IMR-90 (cell line): ENCODE measurements around the gene TRAF3IP3. TPM values are rescaled to one million over a fixed set of nuclear protein-coding genes. Genes with fewer than 3 reads are reported as not detected.
A peak's percentile ranks its signal among the peaks of the same experiment; 100 is the strongest.

Experiments
- ATAC-seq: fragments of 200-7000 bp; cut with Tn5 transposase; 2 replicates; pipeline ENCODE4 v1.9.1; 2020; ENCODE audit warnings: low read depth, mild to moderate bottlenecking, moderate library complexity
- BruUV-seq: library from RNA; stranded (reverse); fragments of 400-500 nt; replicated peaks from 2 replicates; lab custom pipeline; 2021; lab: Mats Ljungman, UMichigan
- CTCF ChIA-PET: fragments of 300-600 bp; formaldehyde crosslinking; extraction: SDS; loops from one replicate; lab custom pipeline; 2021; ENCODE audit warnings: antibody characterized with exemption; lab: Yijun Ruan, JAX
- POLR2A ChIA-PET: fragments of 300-600 bp; sonication (Branson Sonifier 250); formaldehyde crosslinking; loops from one replicate; lab custom pipeline; 2022; ENCODE audit warnings: antibody characterized with exemption; ENCODE audit not compliant: unreplicated experiment; lab: Charles Lee
- DNase-seq: peaks from one replicate; pipeline ENCODE4 v3.0.0; 2013
- H2AFZ ChIP-seq: replicated peaks from 2 replicates; pipeline ENCODE3; 2013; ENCODE audit warnings: low read length, mild to moderate bottlenecking; ENCODE audit not compliant: poor library complexity
- H2AK5ac ChIP-seq: 2 replicates; pipeline ENCODE4 v1.6.1; 2013; ENCODE audit warnings: low read depth, low read length, inconsistent platforms
- H2AK9ac ChIP-seq: replicated peaks from 2 replicates; pipeline ENCODE3; 2013; ENCODE audit warnings: mild to moderate bottlenecking, low read depth, low read length, moderate library complexity; ENCODE audit not compliant: poor library complexity
- H2BK120ac ChIP-seq: 2 replicates; pipeline ENCODE4 v1.6.1; 2013; ENCODE audit warnings: low read depth, low read length, inconsistent platforms
- H2BK15ac ChIP-seq: 3 replicates; pipeline ENCODE4 v1.6.1; 2013; ENCODE audit warnings: low read depth, low read length, inconsistent platforms
- H2BK20ac ChIP-seq: 2 replicates; pipeline ENCODE4 v1.6.1; 2013; ENCODE audit warnings: low read depth, mild to moderate bottlenecking, inconsistent platforms, low read length, moderate library complexity
- H2BK5ac ChIP-seq: 2 replicates; pipeline ENCODE4 v1.6.1; 2013; ENCODE audit warnings: mild to moderate bottlenecking, low read depth, low read length, inconsistent platforms; ENCODE audit not compliant: poor library complexity, severe bottlenecking
- H3K14ac ChIP-seq: replicated peaks from 2 replicates; pipeline ENCODE4 v1.6.1; 2013; ENCODE audit warnings: low read depth, low read length, inconsistent platforms
- H3K18ac ChIP-seq: 2 replicates; pipeline ENCODE4 v1.6.1; 2013; ENCODE audit warnings: low read depth, low read length, control low read depth
- H3K23ac ChIP-seq: 2 replicates; pipeline ENCODE4 v1.6.1; 2013; ENCODE audit warnings: low read depth, low read length, inconsistent platforms
- H3K27ac ChIP-seq: 2 replicates; pipeline ENCODE4 v1.5.1; 2013; ENCODE audit warnings: mild to moderate bottlenecking, control low read depth, low read length; ENCODE audit not compliant: insufficient read depth
- H3K27me3 ChIP-seq: 2 replicates; pipeline ENCODE4 v1.6.1; 2013; ENCODE audit warnings: low read length; ENCODE audit not compliant: control insufficient read depth, insufficient read depth
- H3K36me3 ChIP-seq: 2 replicates; pipeline ENCODE4 v1.6.1; 2013; ENCODE audit warnings: low read length, mixed read lengths; ENCODE audit not compliant: control insufficient read depth, insufficient read depth
- H3K4ac ChIP-seq: 2 replicates; pipeline ENCODE4 v1.6.1; 2013; ENCODE audit warnings: low read depth, low read length, inconsistent platforms
- H3K4me1 ChIP-seq: 2 replicates; pipeline ENCODE4 v1.6.1; 2013; ENCODE audit warnings: low read length, mixed read lengths; ENCODE audit not compliant: control insufficient read depth, insufficient read depth
- H3K4me2 ChIP-seq: 2 replicates; pipeline ENCODE4 v1.6.1; 2013; ENCODE audit warnings: low read depth, mild to moderate bottlenecking, control low read depth, low read length, moderate library complexity
- H3K4me3 ChIP-seq: 2 replicates; pipeline ENCODE4 v1.5.1; 2013; ENCODE audit warnings: low read depth, mild to moderate bottlenecking, control low read depth, low read length, moderate library complexity; ENCODE audit not compliant: insufficient read depth
- H3K56ac ChIP-seq: 2 replicates; pipeline ENCODE4 v1.6.1; 2013; ENCODE audit warnings: low read length, inconsistent platforms; ENCODE audit not compliant: insufficient read depth; ENCODE audit errors: extremely low read depth
- H3K79me1 ChIP-seq, 2 experiments: 2 replicates each; pipeline ENCODE4 v1.6.1; 2013; ENCODE audit warnings: low read length in 2 of 2, inconsistent platforms in 1 of 2, low read depth in 1 of 2
- H3K9ac ChIP-seq: 2 replicates; pipeline ENCODE4 v1.6.1; 2013; ENCODE audit warnings: low read depth, low read length, control low read depth
- H3K9me1 ChIP-seq: 2 replicates; pipeline ENCODE4 v1.6.1; 2013; ENCODE audit warnings: low read length, inconsistent platforms; ENCODE audit not compliant: insufficient read depth
- H3K9me3 ChIP-seq: 2 replicates; pipeline ENCODE4 v1.6.1; 2013; ENCODE audit warnings: low read length; ENCODE audit not compliant: control insufficient read depth, insufficient read depth
- H4K20me1 ChIP-seq: 2 replicates; pipeline ENCODE4 v1.6.1; 2013; ENCODE audit warnings: low read length, inconsistent platforms; ENCODE audit not compliant: insufficient read depth
- H4K5ac ChIP-seq: 2 replicates; pipeline ENCODE4 v1.6.1; 2013; ENCODE audit warnings: mild to moderate bottlenecking, low read depth, low read length, control low read depth
- H4K8ac ChIP-seq, 2 experiments: 2 replicates each; pipeline ENCODE4 v1.6.1; 2013; ENCODE audit warnings: low read depth in 2 of 2, low read length in 2 of 2, control low read depth in 1 of 2, inconsistent platforms in 1 of 2
- H4K91ac ChIP-seq: 2 replicates; pipeline ENCODE4 v1.6.1; 2013; ENCODE audit warnings: low read depth, low read length, inconsistent platforms; ENCODE audit not compliant: insufficient read depth
- BHLHE40 ChIP-seq: fragments of 150-350 bp; IDR thresholded peaks from 2 replicates; pipeline ENCODE4 v1.6.1; 2016; ENCODE audit warnings: mild to moderate bottlenecking, low read depth, low read length
- CEBPB ChIP-seq: IDR thresholded peaks from 2 replicates; pipeline ENCODE4 v1.6.1; 2012; ENCODE audit warnings: low read depth, low read length, improper control_type of control experiment
- CHD1 ChIP-seq: IDR thresholded peaks from 2 replicates; pipeline ENCODE4 v1.6.1; 2012; ENCODE audit warnings: low read depth, low read length, improper control_type of control experiment
- CTCF ChIP-seq: conservative IDR thresholded peaks from 2 replicates; pipeline ENCODE4 v1.5.1; 2012; ENCODE audit warnings: mild to moderate bottlenecking, low read depth, low read length, improper control_type of control experiment
- ELK1 ChIP-seq: fragments of 150-350 bp; IDR thresholded peaks from 2 replicates; pipeline ENCODE4 v1.6.1; 2016; ENCODE audit warnings: low read depth, mild to moderate bottlenecking, low read length, moderate library complexity, borderline replicate concordance
- MAFK ChIP-seq: IDR thresholded peaks from 2 replicates; pipeline ENCODE4 v1.6.1; 2012; ENCODE audit warnings: low read depth, low read length, improper control_type of control experiment
- MAZ ChIP-seq: IDR thresholded peaks from 2 replicates; pipeline ENCODE4 v1.6.1; 2012; ENCODE audit warnings: low read depth, mild to moderate bottlenecking, low read length, improper control_type of control experiment, moderate library complexity, borderline replicate concordance
- MXI1 ChIP-seq: IDR thresholded peaks from 2 replicates; pipeline ENCODE4 v1.6.1; 2012; ENCODE audit warnings: low read depth, mild to moderate bottlenecking, low read length, moderate library complexity, borderline replicate concordance
- NFE2L2 ChIP-seq: fragments of 150-350 bp; IDR thresholded peaks from 2 replicates; pipeline ENCODE4 v1.6.1; 2016; ENCODE audit warnings: low read depth, mild to moderate bottlenecking, low read length
- RAD21 ChIP-seq: IDR thresholded peaks from 2 replicates; pipeline ENCODE4 v1.6.1; 2012; ENCODE audit warnings: low read length, improper control_type of control experiment
- RCOR1 ChIP-seq: IDR thresholded peaks from 2 replicates; pipeline ENCODE4 v1.6.1; 2012; ENCODE audit warnings: mild to moderate bottlenecking, low read length, improper control_type of control experiment; ENCODE audit not compliant: insufficient replicate concordance
- RFX5 ChIP-seq: IDR thresholded peaks from 2 replicates; pipeline ENCODE4 v1.8.0; 2012; ENCODE audit warnings: low read depth, mild to moderate bottlenecking, low read length, moderate library complexity
- USF2 ChIP-seq: fragments of 150-350 bp; IDR thresholded peaks from 2 replicates; pipeline ENCODE4 v1.6.1; 2017; ENCODE audit warnings: mild to moderate bottlenecking, antibody characterized with exemption, low read length, low read depth
- WGBS, 2 experiments: methylation state at CpG; one replicate each; pipeline versions ENCODE4 v1.1.5 to v1.1.7; 2013; ENCODE audit warnings: missing lambda C conversion rate in 2 of 2; ENCODE audit not compliant: insufficient read length in 1 of 2; ENCODE audit errors: extremely low coverage in 2 of 2; 5-methylcytosine and 5-hydroxymethylcytosine counted together
- dilution Hi-C: fragments of 300-500 bp; cut with HindIII; formaldehyde crosslinking; loops from one replicate; pipeline ENCODE4 v1.14.3; 2018; ENCODE audit warnings: low sequenced_read_pairs; ENCODE audit not compliant: unreplicated experiment
- in situ Hi-C: fragments of 300-500 bp; cut with MboI; formaldehyde crosslinking; loops from 3 replicates; pipeline ENCODE4 v1.14.3; 2019; ENCODE audit warnings: low sequenced_read_pairs, inconsistent platforms, mixed read lengths
- intact Hi-C: fragments of 100-400 bp; cut with micrococcal nuclease; formaldehyde crosslinking; loops from 2 replicates; pipeline ENCODE4 v1.10.0; 2022
- polyA plus RNA-seq, 3 experiments: library from polyadenylated mRNA; depleted of rRNA; stranded (reverse); fragments of >200 nt; gene quantifications; 2 replicates each; pipeline ENCODE4 v1.2.3, GENCODE V29; 2012; ENCODE audit warnings: low replicate concordance in 1 of 3
- total RNA-seq: library from RNA; depleted of rRNA; stranded (reverse); fragments of >200 nt; gene quantifications from 2 replicates; pipeline ENCODE4 v1.2.3, GENCODE V29; 2012

TRAF3IP3 gene
- total and polyA plus RNA-seq, 2 of the 4 experiments (the other 2 are of a cell fraction): 0.12 to 0.18 TPM

- in situ Hi-C loops: no loop called here
- POLR2A ChIA-PET: no interaction called here
- Histone ChIP-seq H3K9me1 (peaks cover 11% of the 10 kb centered on the region; the same call in 1 of the 2 replicates), H3K4me1 (no peaks in the 10 kb centered on the region; the same call in 1 of the 2 replicates), H4K91ac (no peak overlapping the region), H3K56ac (no peak overlapping the region), H2BK15ac (no peak overlapping the region), H2AFZ (no peak overlapping the region), H3K14ac (no peak overlapping the region), H3K9me3 (no peaks in the 10 kb centered on the region), H3K27me3 (no peaks in the 10 kb centered on the region), H3K23ac (no peak overlapping the region), H4K5ac (no peak overlapping the region), H4K8ac (peak overlapping the region; percentile 84 to 99), H2BK5ac (no peak overlapping the region), H3K4me2 (no peak overlapping the region), H3K27ac (no peak overlapping the region), H2AK9ac (no peak overlapping the region), H3K4me3 (no peak overlapping the region), H3K9ac (no peak overlapping the region), H3K18ac (no peak overlapping the region), H2BK20ac (no peak overlapping the region), H3K36me3 (no peaks in the 10 kb centered on the region), H2AK5ac (no peak overlapping the region), H2BK120ac (no peak overlapping the region), H4K20me1 (no peaks in the 10 kb centered on the region), H3K79me1 (peaks cover 7 to 20% of the 10 kb centered on the region in 2 experiments; a peak in 3 of 4 replicates), H3K4ac (no peak overlapping the region)
- CTCF ChIA-PET: no interaction called here
- dilution Hi-C loops: no loop called here
- no TSS peak for BruUV-seq
- ATAC-seq (no peak), DNase-seq (no peak)
- no peak for TF ChIP-seq MAFK
- TF ChIP-seq NFE2L2: no peak
- no peak for TF ChIP-seq USF2
- no peak for TF ChIP-seq RAD21
- no peak for TF ChIP-seq CHD1
- TF ChIP-seq ELK1: no peak
- TF ChIP-seq RCOR1: no peak
- TF ChIP-seq RFX5: no peak
- no peak for TF ChIP-seq CTCF
- TF ChIP-seq BHLHE40: no peak
- TF ChIP-seq MXI1: no peak
- TF ChIP-seq MAZ: no peak
- TF ChIP-seq CEBPB: no peak
- intact Hi-C loops: no loop called here
- no CpG with 5 or more reads among the region's 4 CpGs for WGBS, 2 experiments
Measured at GRCh38 chr1:209785592-209785991, 29.7 kb downstream of the TRAF3IP3 start.
